Inflammatory macrophage (primary cell): ENCODE results near the gene CSTF2.

Experiments used
- DNase-seq, 2 donors: peaks; one replicate each; pipeline ENCODE4 v3.0.0-alpha.2; 2020 to 2022

Gene CSTF2

GRCh38 chrX:100871594-100872560, 51.7 kb downstream of the CSTF2 start:
- no peak for DNase-seq

DNA sequence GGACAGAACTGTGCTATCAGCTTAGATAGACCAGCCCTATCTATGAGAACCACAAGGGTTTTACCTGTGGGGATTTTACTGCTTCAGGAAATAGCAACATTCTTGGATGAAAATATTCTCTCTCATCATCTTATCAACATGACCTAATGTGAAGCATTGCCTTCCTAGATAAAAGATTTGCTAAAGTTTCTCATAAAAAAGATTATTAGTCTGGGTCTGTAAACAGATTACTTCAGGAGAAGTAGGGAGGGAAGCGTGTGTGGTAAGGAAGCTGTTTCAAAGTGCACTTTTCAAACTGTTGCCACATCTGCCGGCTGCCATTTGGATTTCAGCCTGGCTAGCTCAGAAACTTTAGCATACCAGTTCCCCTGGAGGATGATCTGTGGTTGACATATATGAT, 54.1 kb downstream of the CSTF2 start, which contains the start of gene NOX1:
Gene NOX1, minus strand, starts transcription at position 35 of the 400 bp plus-strand sequence. CDS start 220 bp downstream, outside the sequence.
- DNase-seq = no peak

GRCh38 chrX:100880368-100880767, 60.2 kb downstream of the CSTF2 start:
- no peak for DNase-seq

- DNase-seq = no peak
These were observed 63.5 kb downstream of the CSTF2 start for GRCh38 chrX:100883654-100884053.
